Endothelial cell of umbilical vein (primary cell): ENCODE measurements around the gene PTGDS. TPM values are rescaled to one million over a fixed set of nuclear protein-coding genes. Genes with fewer than 3 reads are reported as not detected.

Experiments used
- BruUV-seq: library from RNA; stranded (reverse); fragments of 400-500 nt; replicated peaks from 2 replicates; lab custom pipeline; 2021; lab: Mats Ljungman, UMichigan
- CTCF ChIA-PET: fragments of 300-600, 350-600 bp; sonication (Branson Sonifier 250); formaldehyde crosslinking; loops from one replicate; lab custom pipeline; 2021; ENCODE audit warnings: antibody characterized with exemption, inconsistent platforms; lab: Charles Lee
- POLR2A ChIA-PET: fragments of 300-600, 350-600 bp; sonication (Branson Sonifier 250); formaldehyde crosslinking; loops from one replicate; lab custom pipeline; 2021; ENCODE audit warnings: antibody characterized with exemption, inconsistent platforms; lab: Charles Lee
- DNase-seq: peaks from one replicate; pipeline ENCODE4 v3.0.0-alpha.2; 2011; ENCODE audit warnings: low read depth, low spot score
- FAIRE-seq: peaks from 2 replicates; lab custom pipeline; 2011; peaks lifted over from hg19 to GRCh38; lab: Jason Lieb, UNC
- H2AFZ ChIP-seq: 2 replicates; pipeline ENCODE4 v1.6.0; 2012; ENCODE audit warnings: low read depth, low read length, control low read depth, inconsistent platforms
- H3K27ac ChIP-seq: 2 replicates; pipeline ENCODE4 v1.5.1; 2011; ENCODE audit warnings: low read depth, mild to moderate bottlenecking, control low read depth, low read length, moderate library complexity; ENCODE audit not compliant: insufficient read depth
- H3K27me3 ChIP-seq, 2 experiments: 2 replicates each; pipeline versions ENCODE4 v1.6.0 to v1.6.1; 2011; ENCODE audit warnings: low read length in 2 of 2, mixed read lengths in 1 of 2; ENCODE audit not compliant: control insufficient read depth in 2 of 2, insufficient read depth in 2 of 2
- H3K36me3 ChIP-seq, 2 experiments: 2 replicates in 1 of 2; 3 replicates in 1 of 2; pipeline ENCODE4 v1.5.1; 2011; ENCODE audit warnings: low read length in 2 of 2, mild to moderate bottlenecking in 1 of 2, moderate library complexity in 1 of 2; ENCODE audit not compliant: control insufficient read depth in 2 of 2, insufficient read depth in 2 of 2; ENCODE audit errors: extremely low read depth in 1 of 2
- H3K4me1 ChIP-seq: 3 replicates; pipeline ENCODE4 v1.5.1; 2011; ENCODE audit warnings: mild to moderate bottlenecking, low read length; ENCODE audit not compliant: control insufficient read depth, insufficient read depth; ENCODE audit errors: extremely low read depth
- H3K4me2 ChIP-seq: 2 replicates; pipeline ENCODE4 v1.6.1; 2011; ENCODE audit warnings: low read length, control low read depth, mixed read lengths; ENCODE audit not compliant: insufficient read depth
- H3K4me3 ChIP-seq, 3 experiments: fragments of 200-600 bp in 1 of 3; sonication (generic), shearing (Covaris generic) in 1 of 3; replicated peaks in 1 of 3; 2 replicates each; pipeline ENCODE4 v1.5.1; 2011 to 2016; ENCODE audit warnings: control low read depth in 3 of 3, low read length in 3 of 3, mild to moderate bottlenecking in 2 of 3, inconsistent platforms in 1 of 3, low read depth in 1 of 3, moderate library complexity in 1 of 3; ENCODE audit not compliant: insufficient read depth in 1 of 3
- H3K79me2 ChIP-seq: 2 replicates; pipeline ENCODE4 v1.6.0; 2012; ENCODE audit warnings: low read length, inconsistent platforms; ENCODE audit not compliant: control insufficient read depth, insufficient read depth
- H3K9ac ChIP-seq: replicated peaks from 2 replicates; pipeline ENCODE3; 2011; ENCODE audit warnings: low read length, control low read depth; ENCODE audit not compliant: insufficient read depth; ENCODE audit errors: extremely low read depth
- H3K9me1 ChIP-seq: replicated peaks from 3 replicates; pipeline ENCODE4 v1.6.0; 2011; ENCODE audit warnings: mild to moderate bottlenecking, low read length; ENCODE audit not compliant: control insufficient read depth, insufficient read depth; ENCODE audit errors: extremely low read depth
- H3K9me3 ChIP-seq: replicated peaks from 2 replicates; pipeline ENCODE4 v1.5.1; 2012; ENCODE audit warnings: low read length, inconsistent platforms; ENCODE audit not compliant: control insufficient read depth, insufficient read depth
- H4K20me1 ChIP-seq: replicated peaks from 2 replicates; pipeline ENCODE3; 2011; ENCODE audit warnings: mild to moderate bottlenecking, low read length; ENCODE audit not compliant: control insufficient read depth, insufficient read depth; ENCODE audit errors: extremely low read depth
- CTCF ChIP-seq, 2 donors: IDR thresholded peaks; 1 replicate in 1 of 2; 2 replicates in 1 of 2; pipeline ENCODE4 v1.5.1; 2011; ENCODE audit warnings: low read length in 2 of 2, mild to moderate bottlenecking in 2 of 2, moderate library complexity in 2 of 2, control low read depth in 1 of 2, inconsistent platforms in 1 of 2, low read depth in 1 of 2; ENCODE audit not compliant: insufficient read depth in 1 of 2; ENCODE audit errors: extremely low read depth in 1 of 2
- EZH2 ChIP-seq: IDR thresholded peaks from 2 replicates; pipeline ENCODE4 v1.6.1; 2012; ENCODE audit warnings: borderline replicate concordance, low read depth, mild to moderate bottlenecking, moderate library complexity, low read length, inconsistent platforms; ENCODE audit not compliant: severe bottlenecking
- FOS ChIP-seq: IDR thresholded peaks from 2 replicates; pipeline ENCODE4 v1.6.1; 2011; ENCODE audit warnings: mild to moderate bottlenecking, low read length, moderate library complexity, borderline replicate concordance; ENCODE audit not compliant: insufficient read depth
- GATA2 ChIP-seq: IDR thresholded peaks from 2 replicates; pipeline ENCODE4 v1.7.0; 2011; ENCODE audit warnings: low read depth, mild to moderate bottlenecking, moderate library complexity, mixed read lengths, low read length; ENCODE audit not compliant: insufficient read length, insufficient read depth
- JUN ChIP-seq: IDR thresholded peaks from 2 replicates; pipeline ENCODE4 v1.6.1; 2011; ENCODE audit warnings: borderline replicate concordance, low read depth; ENCODE audit not compliant: insufficient read length, insufficient read depth
- MAX ChIP-seq: IDR thresholded peaks from 2 replicates; pipeline ENCODE4 v1.6.1; 2011; ENCODE audit not compliant: insufficient read depth, insufficient read length
- MYC ChIP-seq: IDR thresholded peaks from one replicate; pipeline ENCODE4 v1.6.1; 2011; ENCODE audit warnings: mild to moderate bottlenecking, low read depth, low read length
- POLR2A ChIP-seq: IDR thresholded peaks from 2 replicates; pipeline ENCODE4 v1.6.1; 2012; ENCODE audit warnings: low read depth, mild to moderate bottlenecking, control low read depth, low read length
- POLR2AphosphoS5 ChIP-seq: IDR thresholded peaks from 2 replicates; pipeline ENCODE4 v1.6.1; 2012; ENCODE audit warnings: low read depth, mild to moderate bottlenecking, control low read depth, low read length, moderate library complexity; ENCODE audit not compliant: insufficient read depth
- dilution Hi-C: fragments of 300-500 bp; cut with MboI; formaldehyde crosslinking; loops from one replicate; pipeline ENCODE4 v1.15.0; 2019; ENCODE audit warnings: low sequenced_read_pairs; ENCODE audit not compliant: extremely low pct_ligation_motif_present
- intact Hi-C: fragments of 100-400 bp; cut with micrococcal nuclease; formaldehyde crosslinking; loops from one replicate; pipeline ENCODE4 v1.10.0; 2022
- polyA plus RNA-seq, 4 experiments: library from polyadenylated mRNA; depleted of rRNA in 3 of 4; stranded (reverse) in 3 of 4; unstranded in 1 of 4; fragments of >200 nt; gene quantifications; 2 replicates each; pipeline versions ENCODE4 v1.2.1 to v1.2.3, GENCODE V29; 2011 to 2012; ENCODE audit warnings: missing spikeins in 1 of 4
- total RNA-seq: library from RNA; stranded (reverse); gene quantifications from 2 replicates; pipeline ENCODE4 v1.2.3, GENCODE V29; 2021

Gene PTGDS
- total and polyA plus RNA-seq, 2 donors (not counting 3 experiments of a cell fraction or from before 2014, with no cell fraction given) = not detected

GRCh38 chr9:136935651-136936050 lies 41.7 kb upstream of the PTGDS start:
- no peaks in the 10 kb centered on the region for H4K20me1 ChIP-seq
- H3K4me3 ChIP-seq = no peak overlapping the region
- TF ChIP-seq MYC (no peak), EZH2 (no peak), GATA2 (no peak), CTCF (IDR thresholded peaks at IDR 0.05; ENCODE audit: extremely low read depth in 1 of 2, insufficient read depth in 1 of 2, low read depth in 1 of 2, low read length in 2 of 2) (no peak), JUN (no peak), MAX (no peak), FOS (no peak), POLR2AphosphoS5 (no peak), POLR2A (no peak)
- H3K9me3 ChIP-seq = no peaks in the 10 kb centered on the region
- POLR2A ChIA-PET = no interaction called here
- H3K9ac ChIP-seq = no peak overlapping the region
- no peak for DNase-seq
- no peaks in the 10 kb centered on the region for H3K27me3 ChIP-seq
- no peak for FAIRE-seq
- no peaks in the 10 kb centered on the region for H3K4me1 ChIP-seq
- H3K36me3 ChIP-seq = peaks cover 0 to 14% of the 10 kb centered on the region in 2 experiments
- intact Hi-C loops (loop anchor here (5.0 kb wide), 1 partner anchor 68 kb away; the partner anchor contains the start of gene EDF1), dilution Hi-C loops (loop anchor here (25.0 kb wide), 1 partner anchor 123 kb away; the partner anchor contains the start of gene RABL6)
- H2AFZ ChIP-seq = no peak overlapping the region
- H3K9me1 ChIP-seq = no peaks in the 10 kb centered on the region
- CTCF ChIA-PET = interaction anchor here (1.6 kb wide), 1 partner anchor 39 kb away, joined by 3 read pairs; no protein-coding TSS in a partner anchor
- H3K27ac ChIP-seq = no peak overlapping the region
- no peak overlapping the region for H3K4me2 ChIP-seq
- H3K79me2 ChIP-seq = no peaks in the 10 kb centered on the region
- BruUV-seq = no TSS peak
